Heart right ventricle (tissue), 16 donors: ENCODE results near the gene PDZD2. TPM values are rescaled to one million over a fixed set of nuclear protein-coding genes. Genes with fewer than 3 reads are reported as not detected.

ENCODE experiments used
- ATAC-seq, 8 donors: fragments of 200-7000 bp; cut with Tn5 transposase; one replicate each; pipeline ENCODE4 v1.9.1; 2020; ENCODE audit warnings: mild to moderate bottlenecking in 8 of 8, moderate library complexity in 8 of 8, moderate number of reproducible peaks in 1 of 8
- DNase-seq, 2 donors: peaks; one replicate each; pipeline ENCODE4 v3.0.0-alpha.2; 2020
- H3K27ac ChIP-seq, 10 donors: fragments of 200-600 bp; sonication (generic) in 2 of 10; one replicate each; pipeline versions ENCODE4 v1.5.0 to v1.8.0; 2020 to 2022; ENCODE audit warnings: mild to moderate bottlenecking in 3 of 10
- H3K27me3 ChIP-seq, 7 donors: fragments of 200-600 bp; one replicate each; pipeline ENCODE4 v1.8.0; 2021 to 2022; ENCODE audit warnings: mild to moderate bottlenecking in 2 of 7
- H3K36me3 ChIP-seq, 9 donors: fragments of 200-600 bp; sonication (generic) in 1 of 9; one replicate each; pipeline versions ENCODE4 v1.5.0 to v1.8.0; 2020 to 2022; ENCODE audit warnings: mild to moderate bottlenecking in 2 of 9
- H3K4me1 ChIP-seq, 9 donors: fragments of 200-600 bp; sonication (generic) in 1 of 9; one replicate each; pipeline versions ENCODE4 v1.5.0 to v1.8.0; 2020 to 2022; ENCODE audit warnings: mild to moderate bottlenecking in 4 of 9
- H3K4me3 ChIP-seq, 10 donors: fragments of 200-600 bp; sonication (generic) in 2 of 10; one replicate each; pipeline versions ENCODE4 v1.5.0 to v1.8.0; 2020 to 2022; ENCODE audit warnings: mild to moderate bottlenecking in 7 of 10, moderate library complexity in 2 of 10
- H3K9me3 ChIP-seq, 11 donors: fragments of 200-600 bp in 10 of 11; sonication (generic) in 2 of 11; one replicate each; pipeline versions ENCODE4 v1.5.0 to v1.8.0; 2013 to 2022; ENCODE audit warnings: mild to moderate bottlenecking in 2 of 11, control low read depth in 1 of 11, moderate library complexity in 1 of 11
- WGBS, 2 donors: extraction: QIAGEN DNeasy Blood & Tissue Kit; methylation state at CpG; one replicate each; pipeline ENCODE4 v1.1.7; 2013; ENCODE audit warnings: inconsistent platforms in 1 of 2; 5-methylcytosine and 5-hydroxymethylcytosine counted together
- intact Hi-C, 10 donors: fragments of 100-400 bp; cut with DNase I; formaldehyde crosslinking; loops; one replicate each; pipeline versions ENCODE4 v1.11.1 to v1.14.2; 2022
- polyA plus RNA-seq, 2 donors: library from polyadenylated mRNA; stranded (reverse); fragments of 200-250 nt; gene quantifications; one replicate each; pipeline ENCODE4 v1.2.3, GENCODE V29; 2013
- total RNA-seq, 10 donors: library from RNA; stranded (reverse); fragmentation: NEBNext Ultra II Directional in 3 of 10; extraction: Animal tissue kit (Norgen Biotek cat#: 25700) in 3 of 10; gene quantifications; one replicate each; pipeline versions ENCODE4 v1.2.1 to v1.2.4, GENCODE V29; 2021 to 2023
- TF ChIP-seq, protein P1 (sequence below), 9 donors: fragments of 200-600 bp; sonication (generic) in 2 of 9; IDR thresholded peaks; one replicate each; pipeline versions ENCODE4 v1.5.0 to v1.8.0; 2021 to 2022; ENCODE audit warnings: antibody characterized with exemption in 9 of 9, mild to moderate bottlenecking in 5 of 9, moderate library complexity in 1 of 9
- donor health status: Arrhythmogenic right ventricular cardiomyopathy.
- donor health status: ischemic (EF 13 %, LVEDD 7.1; RV severe dilation, severe dysfunction).
- donor health status: healthy with polysubstance abuse.
- donor health status: DM: no; HTN: yes; CAD: no.
- donor health status: DM: no; HTN: no; CAD: no.
- donor health status: ischemic (EF 25% LVEDD 6.9; RV normal size, moderate dysfunction).
- donor health status: ischemic (EF 25% LVEDD 5.7; RV mildly dilated, moderate dysfunction).
- donor health status: healthy.
- donor health status: DM: yes; HTN: yes; CAD: no.
- donor health status: Ischemic cardiomyopathy.
- donor health status: ischemic (EF 35%, LVEDD 5.7; RV mildly dilated, moderate dysfunction).
- donor health status: nonischemic (EF 11% LVEDD 7.7; RV severe dilation, severe dysfunction).
- donor health status: DM: yes; HTN: yes; CAD: no.
- donor health status: PGD.
- donor health status: ischemic (EF 29% LVEDD 5.4; RV normal size, mild dysfunction).
- donor health status: nonischemic (EF 23%, LVEDD 6.1; RV moderate dilation, normal function).

The PDZD2 gene
- total and polyA plus RNA-seq, 12 donors: 9.0 to 117 (median 82.5) TPM

DNA sequence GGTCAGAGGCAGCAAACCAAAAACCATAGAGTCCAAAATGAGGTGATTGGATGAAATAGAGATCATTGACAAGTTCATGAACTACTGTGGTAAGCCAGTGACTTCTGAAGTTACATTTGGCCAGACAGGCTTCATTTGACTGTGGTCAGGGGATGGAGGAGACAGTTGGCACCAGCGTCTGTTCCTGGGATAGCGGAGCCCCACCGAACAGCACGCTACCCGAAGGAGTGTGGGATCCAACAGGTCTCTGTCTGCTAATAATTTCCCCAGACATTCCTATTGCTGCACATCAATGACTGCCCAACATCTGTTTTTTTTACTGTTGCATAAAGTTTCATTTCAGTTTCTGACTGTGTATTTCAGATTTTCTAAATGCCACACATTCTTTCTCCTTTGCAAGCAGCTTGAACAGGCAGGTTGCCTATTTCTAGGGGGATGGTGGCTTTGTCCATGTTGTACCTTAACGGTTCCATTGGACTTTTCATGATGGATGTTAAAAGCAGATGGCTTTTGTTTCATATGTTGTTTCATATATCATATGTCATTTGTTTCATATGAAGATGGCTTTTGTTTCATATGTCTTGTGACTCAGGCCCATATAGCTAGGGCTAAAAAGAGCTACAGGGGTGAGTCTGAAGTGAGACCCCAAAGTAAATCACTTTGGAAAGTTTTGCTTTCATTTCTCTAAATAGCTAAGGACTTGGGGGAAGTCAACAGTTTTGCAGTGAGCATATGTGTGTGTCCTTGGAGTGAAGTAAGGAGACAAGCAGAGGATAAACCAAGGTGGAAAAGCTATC, 354.4 kb downstream of the PDZD2 start:
- Histone ChIP-seq H3K4me1 (peaks cover 6 to 46% (median 27%) of the 10 kb centered on the region in 9 donors), H3K4me3 (no peak overlapping the region), H3K27ac (peak overlapping the region in 2 of 10 donors; percentile 2 to 4), H3K36me3 (peaks cover 0 to 20% (median 0%) of the 10 kb centered on the region in 9 donors), H3K27me3 (no peaks in the 10 kb centered on the region), H3K9me3 (no peaks in the 10 kb centered on the region)
- DNase-seq: no peak
- intact Hi-C loops: no loop called here
- WGBS, 2 donors: 61 to 67% methylated on average over 6 of the region's 6 CpGs
- ATAC-seq: peak in 1 of 8 donors; percentile 17
- TF ChIP-seq, protein P1, sequence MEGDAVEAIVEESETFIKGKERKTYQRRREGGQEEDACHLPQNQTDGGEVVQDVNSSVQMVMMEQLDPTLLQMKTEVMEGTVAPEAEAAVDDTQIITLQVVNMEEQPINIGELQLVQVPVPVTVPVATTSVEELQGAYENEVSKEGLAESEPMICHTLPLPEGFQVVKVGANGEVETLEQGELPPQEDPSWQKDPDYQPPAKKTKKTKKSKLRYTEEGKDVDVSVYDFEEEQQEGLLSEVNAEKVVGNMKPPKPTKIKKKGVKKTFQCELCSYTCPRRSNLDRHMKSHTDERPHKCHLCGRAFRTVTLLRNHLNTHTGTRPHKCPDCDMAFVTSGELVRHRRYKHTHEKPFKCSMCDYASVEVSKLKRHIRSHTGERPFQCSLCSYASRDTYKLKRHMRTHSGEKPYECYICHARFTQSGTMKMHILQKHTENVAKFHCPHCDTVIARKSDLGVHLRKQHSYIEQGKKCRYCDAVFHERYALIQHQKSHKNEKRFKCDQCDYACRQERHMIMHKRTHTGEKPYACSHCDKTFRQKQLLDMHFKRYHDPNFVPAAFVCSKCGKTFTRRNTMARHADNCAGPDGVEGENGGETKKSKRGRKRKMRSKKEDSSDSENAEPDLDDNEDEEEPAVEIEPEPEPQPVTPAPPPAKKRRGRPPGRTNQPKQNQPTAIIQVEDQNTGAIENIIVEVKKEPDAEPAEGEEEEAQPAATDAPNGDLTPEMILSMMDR (IDR thresholded peaks at IDR 0.05): no peak

DNA sequence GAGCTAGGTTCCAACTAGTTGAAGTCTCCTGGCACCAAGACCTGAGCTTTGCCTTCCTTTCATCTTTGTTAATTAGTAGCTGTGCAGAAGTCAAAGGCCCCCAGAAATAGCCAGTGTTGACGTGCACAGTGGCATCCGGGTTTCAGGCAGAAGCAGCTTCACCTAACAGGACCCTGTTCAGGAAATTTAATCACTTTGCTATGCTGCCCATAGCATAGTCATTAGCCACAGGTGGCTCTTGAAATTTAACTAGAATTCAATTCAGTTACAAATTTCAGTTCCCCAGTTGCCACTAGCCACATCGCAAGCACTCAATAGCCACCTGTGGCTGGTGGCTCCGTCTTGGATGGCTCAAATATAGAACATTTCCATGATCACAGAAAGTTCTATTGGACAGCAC, 356.1 kb downstream of the PDZD2 start:
- peaks cover 0 to 34% (median 0%) of the 10 kb centered on the region in 9 donors for H3K36me3 ChIP-seq
- no peak overlapping the region for H3K4me3 ChIP-seq
- TF ChIP-seq, protein P1 (IDR thresholded peaks at IDR 0.05): no peak
- ATAC-seq (no peak), DNase-seq (no peak)
- no peaks in the 10 kb centered on the region for H3K27me3 ChIP-seq
- peaks cover 5 to 35% (median 19%) of the 10 kb centered on the region in 9 donors for H3K4me1 ChIP-seq
- intact Hi-C loops: no loop called here
- 76 to 83% methylated on average over 4 of the region's 4 CpGs for WGBS, 2 donors
- H3K27ac ChIP-seq: no peak overlapping the region
- no peaks in the 10 kb centered on the region for H3K9me3 ChIP-seq

DNA sequence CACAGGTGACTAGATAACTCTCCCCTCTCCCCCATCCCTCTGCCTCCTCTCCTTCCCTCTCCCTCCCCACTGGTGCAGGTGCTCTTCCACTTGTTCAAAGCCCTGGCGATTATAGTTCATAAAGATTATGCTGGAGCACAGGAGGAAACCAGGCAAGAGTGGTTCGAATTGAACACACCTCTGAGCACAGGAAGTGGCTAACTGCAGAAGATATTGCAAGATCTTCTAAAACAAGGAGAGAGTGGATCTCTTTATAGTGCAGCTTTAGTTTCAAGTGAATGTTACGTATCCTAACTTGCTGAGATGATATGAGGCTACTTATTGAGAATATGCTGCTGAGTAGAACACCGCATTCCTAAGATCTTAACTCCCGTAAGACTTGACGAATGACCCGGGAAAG, 356.8 kb downstream of the PDZD2 start:
- TF ChIP-seq, protein P1 (IDR thresholded peaks at IDR 0.05): no peak
- WGBS, 2 donors: 90 to 92% methylated on average over 7 of the region's 7 CpGs
- H3K4me1 ChIP-seq: peaks cover 2 to 28% (median 12%) of the 10 kb centered on the region in 9 donors
- no peak overlapping the region for H3K27ac ChIP-seq
- no peak for DNase-seq
- no peaks in the 10 kb centered on the region for H3K9me3 ChIP-seq
- no peaks in the 10 kb centered on the region for H3K27me3 ChIP-seq
- H3K36me3 ChIP-seq: peaks cover 0 to 41% (median 0%) of the 10 kb centered on the region in 9 donors
- intact Hi-C loops: no loop called here
- no peak for ATAC-seq
- H3K4me3 ChIP-seq: no peak overlapping the region

DNA sequence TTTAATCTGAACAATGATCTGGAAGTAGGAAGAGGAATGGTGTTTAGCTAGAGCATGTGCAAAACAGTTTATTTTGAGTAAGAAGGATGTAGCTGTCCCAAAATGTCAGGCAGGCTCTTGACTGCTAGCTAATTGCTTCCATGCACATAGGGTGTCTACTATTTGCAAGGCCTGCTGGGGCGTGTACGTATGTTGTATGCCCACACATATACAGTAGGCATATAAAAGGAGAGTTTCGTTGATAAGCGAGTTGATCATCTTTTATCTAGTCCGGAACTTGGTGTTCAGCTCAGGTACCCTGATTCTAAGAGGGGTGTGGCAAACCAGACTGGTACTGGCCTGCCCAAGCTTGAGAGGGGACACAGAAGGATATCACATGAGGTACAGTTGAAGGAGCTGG, 358.0 kb downstream of the PDZD2 start:
- Histone ChIP-seq H3K36me3 (peaks cover 0 to 49% (median 0%) of the 10 kb centered on the region in 9 donors), H3K27ac (no peak overlapping the region), H3K4me1 (peaks cover 2 to 31% (median 10%) of the 10 kb centered on the region in 9 donors), H3K27me3 (no peaks in the 10 kb centered on the region), H3K4me3 (no peak overlapping the region), H3K9me3 (no peaks in the 10 kb centered on the region)
- TF ChIP-seq, protein P1 (IDR thresholded peaks at IDR 0.05): no peak
- intact Hi-C loops: no loop called here
- DNase-seq (no peak), ATAC-seq (no peak)
- 95 to 98% methylated on average over 5 of the region's 5 CpGs for WGBS, 2 donors
